GM18873 (cell line): ENCODE results near the gene SIK2.
"Not testable (repeated sequence)": the region's sequence is repeated elsewhere in the genome, so short reads cannot be mapped to it uniquely, and the experiment has no call there.

Experiments used
- ATAC-seq: cut with Tn5 transposase; IDR thresholded peaks from one replicate; pipeline ENCODE4 v1.9.1; 2021; ENCODE audit warnings: mild to moderate bottlenecking, moderate library complexity, moderate number of reproducible peaks; ENCODE audit not compliant: unreplicated experiment, low FRiP score

SIK2 gene

GRCh38 chr11:111743700-111744099, 141.5 kb downstream of the SIK2 start:
- ATAC-seq, result no peak

- ATAC-seq, result no peak
Observed at GRCh38 chr11:111745719-111746504, 143.7 kb downstream of the SIK2 start.

- ATAC-seq, result no peak
Observed at GRCh38 chr11:111748035-111748804, 146.0 kb downstream of the SIK2 start.

- no peak for ATAC-seq
Observed at GRCh38 chr11:111749646-111750045, 147.4 kb downstream of the SIK2 start.

GRCh38 chr11:111756097-111756496, 153.8 kb downstream of the SIK2 start:
- ATAC-seq, result no peak

- no peak for ATAC-seq
Observed at GRCh38 chr11:111759376-111759775, 157.1 kb downstream of the SIK2 start.

- no peak for ATAC-seq
Observed at GRCh38 chr11:111759778-111760407, 157.6 kb downstream of the SIK2 start.

- no peak for ATAC-seq
Observed at GRCh38 chr11:111761036-111761435, 158.8 kb downstream of the SIK2 start.

- ATAC-seq, result no peak
Observed at GRCh38 chr11:111762526-111762925, 160.3 kb downstream of the SIK2 start.

GRCh38 chr11:111762981-111763643, 160.9 kb downstream of the SIK2 start:
- no peak for ATAC-seq

GRCh38 chr11:111764621-111765020, 162.4 kb downstream of the SIK2 start:
- ATAC-seq, result no peak

GRCh38 chr11:111765320-111765983, 163.2 kb downstream of the SIK2 start:
- ATAC-seq, result no peak

GRCh38 chr11:111765984-111766833, 164.0 kb downstream of the SIK2 start, which contains the start of gene PPP2R1B:
Gene PPP2R1B (minus strand): TSS chr11:111766389. CDS start chr11:111766361, 28 bp downstream.
- peak; percentile 63 for ATAC-seq

- no peak for ATAC-seq
Observed at GRCh38 chr11:111766834-111767142, 164.5 kb downstream of the SIK2 start.

GRCh38 chr11:111770581-111771134, 168.4 kb downstream of the SIK2 start:
- ATAC-seq, result no peak

GRCh38 chr11:111771205-111771604, 169.0 kb downstream of the SIK2 start:
- ATAC-seq, result not testable (repeated sequence)

GRCh38 chr11:111772535-111772934, 170.3 kb downstream of the SIK2 start:
- no peak for ATAC-seq

- ATAC-seq, result no peak
Observed at GRCh38 chr11:111774955-111775710, 172.9 kb downstream of the SIK2 start.
